Testis (tissue), 3 donors: Measurements from ENCODE around the gene PNPLA8. TPM values are rescaled to one million over a fixed set of nuclear protein-coding genes. Genes with fewer than 3 reads are reported as not detected.

Experiments
- DNase-seq: peaks from one replicate; pipeline ENCODE4 v3.0.0-alpha.2; 2019
- H3K27ac ChIP-seq, 2 donors: fragments of 200-600 bp; sonication (generic); one replicate each; pipeline ENCODE4 v1.5.1; 2019
- H3K27me3 ChIP-seq: fragments of 200-600 bp; sonication (generic); one replicate; pipeline ENCODE4 v1.5.1; 2019
- H3K36me3 ChIP-seq: fragments of 200-600 bp; sonication (generic); one replicate; pipeline ENCODE4 v1.5.1; 2017; ENCODE audit warnings: low read depth; ENCODE audit errors: missing control alignments
- H3K4me1 ChIP-seq: fragments of 200-600 bp; sonication (generic); one replicate; pipeline ENCODE4 v1.5.1; 2019
- H3K4me3 ChIP-seq, 2 donors: fragments of 200-600 bp; sonication (generic); one replicate each; pipeline ENCODE4 v1.5.1; 2017 to 2019
- H3K9me3 ChIP-seq: fragments of 200-600 bp; sonication (generic); one replicate; pipeline ENCODE4 v1.5.1; 2017
- POLR2A ChIP-seq: fragments of 450-650 bp; IDR thresholded peaks from one replicate; pipeline ENCODE4 v1.6.1; 2017; ENCODE audit warnings: antibody characterized with exemption, mild to moderate bottlenecking, moderate library complexity
- WGBS, 2 donors: methylation state at CpG; one replicate each; pipeline ENCODE4 v1.1.5; 2018; 5-methylcytosine and 5-hydroxymethylcytosine counted together
- intact Hi-C: fragments of 100-400 bp; cut with DNase I; formaldehyde crosslinking; loops from one replicate; pipeline ENCODE4 v1.15.1; 2023; ENCODE audit warnings: low total_unique reads
- polyA plus RNA-seq: library from polyadenylated mRNA; stranded (reverse); fragments of 350-450 nt; fragmentation: Illumina TruSeq; extraction: RNeasy Lipid Tissue Mini Kit (QIAGEN cat#74804); gene quantifications from one replicate; pipeline ENCODE4 v1.2.3, GENCODE V29; 2014; ENCODE audit warnings: low read depth, low replicate concordance; ENCODE audit not compliant: insufficient read depth
- total RNA-seq, 2 donors: library from RNA; depleted of rRNA; stranded (reverse); fragments of >200 nt; gene quantifications; one replicate each; pipeline ENCODE4 v1.2.3, GENCODE V29; 2016
- TF ChIP-seq, protein P1 (sequence below), 3 experiments: fragments of 450-650 bp in 2 of 3; fragments of 200-600 bp in 1 of 3; sonication (generic) in 1 of 3; IDR thresholded peaks; one replicate each; pipeline ENCODE4 v1.5.1; 2016 to 2019; ENCODE audit warnings: antibody characterized with exemption in 3 of 3, mild to moderate bottlenecking in 2 of 3, moderate library complexity in 1 of 3

PNPLA8 gene
- total and polyA plus RNA-seq, 3 donors from 2014 or later, result 14.0 to 30.1 (median 23.5) TPM

DNA sequence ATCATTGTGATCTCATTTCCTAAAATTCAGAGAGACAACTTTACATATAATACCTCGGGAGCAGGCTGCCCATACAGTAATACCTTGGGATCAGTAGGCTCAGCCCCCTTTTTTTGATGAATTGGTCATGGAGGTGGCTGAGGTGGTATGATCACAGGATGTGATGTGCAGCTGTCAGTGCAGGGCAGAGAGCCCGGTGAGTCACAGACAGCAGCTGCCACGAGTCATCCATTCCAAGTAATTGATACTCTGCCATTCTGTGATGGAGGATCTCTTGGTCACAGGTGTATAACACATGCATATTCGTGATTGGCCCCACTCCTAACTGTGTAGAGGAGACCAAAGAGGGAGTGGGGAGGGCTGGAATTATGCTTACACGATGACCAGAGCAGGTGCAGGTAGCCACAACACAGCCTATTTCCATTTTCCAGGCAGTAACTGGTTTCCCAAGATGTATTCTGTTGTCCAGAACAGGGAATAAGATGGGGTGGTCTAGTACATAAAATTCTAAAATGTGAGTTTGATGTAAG is 83.8 kb downstream of the PNPLA8 start:
- Histone ChIP-seq H3K4me1 (no peaks in the 10 kb centered on the region), H3K36me3 (no peaks in the 10 kb centered on the region), H3K9me3 (no peaks in the 10 kb centered on the region), H3K27me3 (no peaks in the 10 kb centered on the region), H3K27ac (no peak overlapping the region), H3K4me3 (no peak overlapping the region)
- no peak for DNase-seq
- intact Hi-C loops, result no loop called here
- WGBS, 2 donors, result 80 to 83% methylated on average over 5 of the region's 5 CpGs
- TF ChIP-seq, protein P1, sequence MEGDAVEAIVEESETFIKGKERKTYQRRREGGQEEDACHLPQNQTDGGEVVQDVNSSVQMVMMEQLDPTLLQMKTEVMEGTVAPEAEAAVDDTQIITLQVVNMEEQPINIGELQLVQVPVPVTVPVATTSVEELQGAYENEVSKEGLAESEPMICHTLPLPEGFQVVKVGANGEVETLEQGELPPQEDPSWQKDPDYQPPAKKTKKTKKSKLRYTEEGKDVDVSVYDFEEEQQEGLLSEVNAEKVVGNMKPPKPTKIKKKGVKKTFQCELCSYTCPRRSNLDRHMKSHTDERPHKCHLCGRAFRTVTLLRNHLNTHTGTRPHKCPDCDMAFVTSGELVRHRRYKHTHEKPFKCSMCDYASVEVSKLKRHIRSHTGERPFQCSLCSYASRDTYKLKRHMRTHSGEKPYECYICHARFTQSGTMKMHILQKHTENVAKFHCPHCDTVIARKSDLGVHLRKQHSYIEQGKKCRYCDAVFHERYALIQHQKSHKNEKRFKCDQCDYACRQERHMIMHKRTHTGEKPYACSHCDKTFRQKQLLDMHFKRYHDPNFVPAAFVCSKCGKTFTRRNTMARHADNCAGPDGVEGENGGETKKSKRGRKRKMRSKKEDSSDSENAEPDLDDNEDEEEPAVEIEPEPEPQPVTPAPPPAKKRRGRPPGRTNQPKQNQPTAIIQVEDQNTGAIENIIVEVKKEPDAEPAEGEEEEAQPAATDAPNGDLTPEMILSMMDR (IDR thresholded peaks at IDR 0.05), result no peak
- TF ChIP-seq POLR2A, result no peak

DNA sequence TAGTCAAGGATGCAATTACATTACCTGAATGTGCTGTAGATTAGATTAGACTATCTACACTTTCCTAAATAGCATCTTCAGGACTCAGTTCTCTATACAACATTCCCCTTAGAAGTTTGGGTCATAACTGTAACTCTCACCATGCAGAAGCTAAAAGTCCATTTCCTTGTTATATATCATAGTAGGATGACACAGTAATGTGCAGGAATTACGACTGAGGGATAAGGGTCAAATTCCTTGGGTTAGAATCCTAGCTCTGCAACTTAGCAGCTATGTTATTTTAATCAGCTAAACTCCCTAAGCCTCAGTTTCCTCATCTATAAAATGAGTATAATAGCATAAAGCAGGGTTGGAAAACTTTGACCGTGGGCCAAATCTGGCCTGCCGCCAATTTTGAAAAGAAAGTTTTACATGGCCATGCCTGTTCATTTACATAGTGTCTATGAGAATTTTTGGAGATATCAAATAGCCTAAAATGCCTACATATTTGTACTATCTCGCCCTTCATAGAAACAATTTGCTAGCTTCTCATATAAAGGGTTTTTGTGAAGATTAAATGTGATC is 84.5 kb downstream of the PNPLA8 start:
- Histone ChIP-seq H3K36me3 (no peaks in the 10 kb centered on the region), H3K27me3 (no peaks in the 10 kb centered on the region), H3K4me3 (no peak overlapping the region), H3K4me1 (no peaks in the 10 kb centered on the region), H3K9me3 (no peaks in the 10 kb centered on the region), H3K27ac (no peak overlapping the region)
- no peak for DNase-seq
- WGBS, 2 donors, result 72 to 76% methylated on average over 4 of the region's 4 CpGs
- TF ChIP-seq, protein P1 (IDR thresholded peaks at IDR 0.05), result no peak
- TF ChIP-seq POLR2A, result no peak
- intact Hi-C loops, result no loop called here

DNA sequence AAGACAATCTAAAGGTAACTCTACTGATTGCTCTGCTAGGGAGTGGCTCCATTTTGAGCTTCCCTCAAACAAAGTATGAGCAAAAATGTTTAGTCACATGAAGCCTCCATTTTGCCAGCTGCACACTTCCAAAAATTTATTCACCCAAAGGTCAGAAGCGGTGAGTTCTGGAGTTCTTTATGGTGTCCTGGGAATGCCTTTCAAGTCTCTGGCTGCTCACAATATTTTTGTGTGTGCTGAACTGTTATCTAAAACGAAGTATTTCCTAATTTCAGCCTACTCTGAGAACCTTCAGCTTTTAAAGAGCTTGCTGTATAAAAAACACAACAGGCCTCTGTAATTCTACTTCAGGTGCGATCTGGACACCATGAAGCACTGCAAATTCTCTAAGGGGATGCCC is 85.3 kb downstream of the PNPLA8 start:
- Histone ChIP-seq H3K36me3 (no peaks in the 10 kb centered on the region), H3K4me3 (no peak overlapping the region), H3K9me3 (no peaks in the 10 kb centered on the region), H3K27me3 (no peaks in the 10 kb centered on the region), H3K4me1 (no peaks in the 10 kb centered on the region), H3K27ac (no peak overlapping the region)
- TF ChIP-seq, protein P1 (IDR thresholded peaks at IDR 0.05), result no peak
- no peak for TF ChIP-seq POLR2A
- 54 to 61% methylated on average over 3 of the region's 3 CpGs for WGBS, 2 donors
- intact Hi-C loops, result no loop called here
- no peak for DNase-seq

DNA sequence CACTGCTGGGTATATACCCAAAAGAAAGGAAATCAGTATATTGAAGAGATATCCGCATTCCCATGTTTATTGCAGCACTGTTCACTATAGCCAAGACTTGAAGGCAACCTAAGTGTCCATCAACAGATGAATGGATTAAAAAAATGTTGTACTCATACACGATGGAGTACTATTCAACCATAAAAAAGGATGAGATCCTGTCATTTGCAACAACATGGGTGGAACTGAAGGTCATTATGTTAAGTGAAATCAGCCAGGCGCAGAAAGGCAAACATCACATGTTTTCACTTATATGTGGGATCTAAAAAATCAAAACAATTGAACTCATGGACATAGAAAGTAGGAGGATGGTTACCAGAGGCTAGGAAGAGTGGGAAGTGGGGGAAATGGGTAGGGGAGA is 89.0 kb downstream of the PNPLA8 start:
- no peak for TF ChIP-seq POLR2A
- TF ChIP-seq, protein P1 (IDR thresholded peaks at IDR 0.05), result no peak
- no peaks in the 10 kb centered on the region for H3K4me1 ChIP-seq
- H3K27ac ChIP-seq, result no peak overlapping the region
- H3K9me3 ChIP-seq, result no peaks in the 10 kb centered on the region
- intact Hi-C loops, result no loop called here
- no peaks in the 10 kb centered on the region for H3K27me3 ChIP-seq
- WGBS, 2 donors, result 95 to 96% methylated on average over 3 of the region's 3 CpGs
- DNase-seq, result no peak
- H3K36me3 ChIP-seq, result no peaks in the 10 kb centered on the region
- H3K4me3 ChIP-seq, result no peak overlapping the region

DNA sequence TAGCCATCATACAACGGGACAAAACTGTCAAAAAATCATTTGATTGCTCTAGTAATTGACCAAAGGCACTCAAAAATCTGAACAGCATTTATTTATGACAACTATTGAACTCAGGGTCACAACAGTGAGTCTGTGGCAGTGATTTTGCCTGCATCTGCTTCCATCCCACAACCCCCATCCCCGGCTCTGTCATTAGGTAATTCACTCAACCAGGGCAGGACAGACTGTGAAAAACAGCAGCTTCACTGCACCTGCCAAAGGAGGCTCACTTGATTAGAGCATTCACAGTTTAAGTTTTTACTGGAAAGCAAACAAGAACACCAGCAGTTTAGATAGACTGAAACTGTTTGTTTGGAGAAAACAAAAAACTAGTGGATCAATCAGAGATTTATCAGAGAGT is 91.9 kb downstream of the PNPLA8 start:
- WGBS, 2 donors, result 62 to 66% methylated on average over 2 of the region's 2 CpGs

More for the DNA sequence above, 91.9 kb downstream of the PNPLA8 start:
- no peaks in the 10 kb centered on the region for H3K4me1 ChIP-seq
- H3K27me3 ChIP-seq, result no peaks in the 10 kb centered on the region
- H3K9me3 ChIP-seq, result no peaks in the 10 kb centered on the region
- intact Hi-C loops, result no loop called here
- no peak overlapping the region for H3K27ac ChIP-seq
- TF ChIP-seq, protein P1 (IDR thresholded peaks at IDR 0.05), result no peak
- no peak for TF ChIP-seq POLR2A
- H3K4me3 ChIP-seq, result no peak overlapping the region
- H3K36me3 ChIP-seq, result no peaks in the 10 kb centered on the region
- no peak for DNase-seq
